HCT116 (cell line): ENCODE results near the gene PPTC7. TPM values are rescaled to one million over a fixed set of nuclear protein-coding genes. Genes with fewer than 3 reads are reported as not detected.

Experiments
- ATAC-seq: fragments of 200-7000 bp; cut with Tn5 transposase; 2 replicates; pipeline ENCODE4 v1.9.1; 2020; ENCODE audit warnings: mild to moderate bottlenecking, moderate library complexity
- BruUV-seq: library from RNA; stranded (reverse); fragments of 400-500 nt; replicated peaks from 2 replicates; lab custom pipeline; 2021; lab: Mats Ljungman, UMichigan
- CTCF ChIA-PET: fragments of 300-600 bp; sonication (Branson Sonifier 250); formaldehyde crosslinking; loops from one replicate; lab custom pipeline; 2021; ENCODE audit warnings: antibody characterized with exemption; lab: Charles Lee
- POLR2A ChIA-PET: fragments of 300-600, 350-600 bp; sonication (Branson Sonifier 250); formaldehyde crosslinking; loops from one replicate; lab custom pipeline; 2021; ENCODE audit warnings: antibody characterized with exemption; lab: Charles Lee
- RAD21 ChIA-PET, 2 experiments: fragments of 300-600 bp; sonication (Branson Sonifier 250); formaldehyde crosslinking; loops; one replicate each; lab custom pipeline; 2023; ENCODE audit warnings: low total read pairs in 2 of 2; ENCODE audit not compliant: uncharacterized antibody in 2 of 2, unreplicated experiment in 2 of 2, low non-redundant PET in 1 of 2; lab: Charles Lee
- DNase-seq: peaks from one replicate; pipeline ENCODE4 v3.0.0-alpha.2; 2010; ENCODE audit warnings: low read depth, low spot score
- H2AFZ ChIP-seq: fragments of 200-600 bp; shearing (Covaris generic), sonication (generic); 2 replicates; pipeline ENCODE4 v1.6.1; 2017; ENCODE audit warnings: low read depth, mixed run types, mixed read lengths, antibody characterized with exemption, low read length; ENCODE audit not compliant: poor library complexity, severe bottlenecking
- H3K27ac ChIP-seq: 2 replicates; pipeline ENCODE4 v1.5.1; 2012; ENCODE audit warnings: low read depth, low read length
- H3K27me3 ChIP-seq: fragments of 200-600 bp; sonication (generic); 2 replicates; pipeline ENCODE4 v1.6.1; 2016; ENCODE audit warnings: mixed run types, low read length, mixed read lengths; ENCODE audit not compliant: insufficient read depth
- H3K36me3 ChIP-seq, 2 experiments: fragments of 200-500 bp in 1 of 2; fragments of 200-600 bp in 1 of 2; sonication (Bioruptor generic) in 1 of 2; sonication (generic) in 1 of 2; 2 replicates each; pipeline versions ENCODE4 v1.5.1 to v1.6.1; 2014 to 2016; ENCODE audit warnings: low read length in 2 of 2, inconsistent platforms in 1 of 2, mixed read lengths in 1 of 2, mixed run types in 1 of 2; ENCODE audit not compliant: insufficient read depth in 2 of 2, control insufficient read depth in 1 of 2
- H3K4me1 ChIP-seq, 2 experiments: fragments of 200-600 bp in 1 of 2; sonication (generic) in 1 of 2; 2 replicates each; pipeline versions ENCODE4 v1.5.1 to v1.6.1; 2012 to 2017; ENCODE audit warnings: low read length in 2 of 2, inconsistent platforms in 1 of 2, mild to moderate bottlenecking in 1 of 2, mixed read lengths in 1 of 2, mixed run types in 1 of 2, moderate library complexity in 1 of 2; ENCODE audit not compliant: insufficient read depth in 2 of 2, control insufficient read depth in 1 of 2
- H3K4me2 ChIP-seq: fragments of 200-600 bp; sonication (generic); 2 replicates; pipeline ENCODE4 v1.6.1; 2017; ENCODE audit warnings: mixed run types, low read length, mixed read lengths
- H3K4me3 ChIP-seq, 2 experiments: fragments of 200-600 bp in 1 of 2; sonication (generic) in 1 of 2; replicated peaks in 1 of 2; 2 replicates each; pipeline ENCODE4 v1.5.1; 2011 to 2016; ENCODE audit warnings: low read length in 2 of 2, control low read depth in 1 of 2, low read depth in 1 of 2, mild to moderate bottlenecking in 1 of 2, mixed read lengths in 1 of 2, mixed run types in 1 of 2
- H3K79me2 ChIP-seq: fragments of 200-600 bp; sonication (generic); 2 replicates; pipeline ENCODE4 v1.6.1; 2017; ENCODE audit warnings: mild to moderate bottlenecking, mixed run types, low read length, moderate library complexity, mixed read lengths; ENCODE audit not compliant: insufficient read depth
- H3K9ac ChIP-seq: fragments of 200-600 bp; sonication (generic); 2 replicates; pipeline ENCODE4 v1.6.1; 2016; ENCODE audit warnings: low read length, mixed read lengths
- H3K9me2 ChIP-seq: fragments of 200-600 bp; sonication (generic), shearing (Covaris generic); 2 replicates; pipeline ENCODE4 v1.6.1; 2017; ENCODE audit warnings: mixed run types, mild to moderate bottlenecking, moderate library complexity; ENCODE audit not compliant: insufficient read depth
- H3K9me3 ChIP-seq, 2 experiments: fragments of 200-500 bp in 1 of 2; fragments of 200-600 bp in 1 of 2; sonication (Bioruptor generic) in 1 of 2; sonication (generic) in 1 of 2; 2 replicates each; pipeline ENCODE4 v1.6.1; 2014 to 2017; ENCODE audit warnings: low read length in 2 of 2, mixed read lengths in 2 of 2, inconsistent platforms in 1 of 2, low read depth in 1 of 2, mild to moderate bottlenecking in 1 of 2, mixed run types in 1 of 2, moderate library complexity in 1 of 2; ENCODE audit not compliant: control insufficient read depth in 1 of 2, insufficient read depth in 1 of 2
- H4K20me1 ChIP-seq: fragments of 200-600 bp; sonication (generic), shearing (Covaris generic); 2 replicates; pipeline ENCODE4 v1.6.1; 2017; ENCODE audit warnings: mixed run types, mild to moderate bottlenecking, moderate library complexity; ENCODE audit not compliant: insufficient read depth
- CEBPB ChIP-seq: IDR thresholded peaks from 2 replicates; pipeline ENCODE4 v1.6.1; 2012; ENCODE audit warnings: low read depth
- EGR1 ChIP-seq: IDR thresholded peaks from 2 replicates; pipeline ENCODE4 v1.6.1; 2012; ENCODE audit warnings: low read depth
- ELF1 ChIP-seq: IDR thresholded peaks from 2 replicates; pipeline ENCODE4 v1.6.1; 2012; ENCODE audit warnings: low read depth, borderline replicate concordance
- EZH2 ChIP-seq: fragments of 200-600 bp; sonication (generic); IDR thresholded peaks from 2 replicates; pipeline ENCODE4 v1.6.1; 2017; ENCODE audit warnings: antibody characterized with exemption, mixed run types
- FOSL1 ChIP-seq: IDR thresholded peaks from 2 replicates; pipeline ENCODE4 v1.6.1; 2012; ENCODE audit warnings: low read depth
- POLR2A ChIP-seq: IDR thresholded peaks from 2 replicates; pipeline ENCODE4 v1.7.0; 2011; ENCODE audit warnings: borderline replicate concordance; ENCODE audit not compliant: insufficient read depth, insufficient read length; ENCODE audit errors: extremely low read depth
- RAD21 ChIP-seq: IDR thresholded peaks from 2 replicates; pipeline ENCODE4 v1.6.1; 2012; ENCODE audit warnings: low read depth, mild to moderate bottlenecking
- REST ChIP-seq: IDR thresholded peaks from 2 replicates; pipeline ENCODE4 v1.6.1; 2012; ENCODE audit warnings: low read depth
- SIN3A ChIP-seq: IDR thresholded peaks from 2 replicates; pipeline ENCODE4 v1.6.1; 2012; ENCODE audit warnings: low read depth
- YY1 ChIP-seq: IDR thresholded peaks from 2 replicates; pipeline ENCODE4 v1.6.1; 2011; ENCODE audit warnings: low read length, low read depth, moderate library complexity, mild to moderate bottlenecking; ENCODE audit not compliant: insufficient replicate concordance; ENCODE audit errors: extremely low read depth
- intact Hi-C: fragments of 100-400 bp; cut with micrococcal nuclease; formaldehyde crosslinking; loops from 2 replicates; pipeline ENCODE4 v1.10.0; 2022
- total RNA-seq: library from RNA; stranded (reverse); gene quantifications from one replicate; pipeline ENCODE4 v1.2.1, GENCODE V29; 2021; ENCODE audit not compliant: unreplicated experiment
- TF ChIP-seq, protein P1 (sequence below), 3 experiments: fragments of 200-600 bp in 1 of 3; sonication (generic) in 1 of 3; IDR thresholded peaks in 2 of 3; conservative IDR thresholded peaks in 1 of 3; 2 replicates each; pipeline ENCODE4 v1.5.1; 2012 to 2017; ENCODE audit warnings: low read depth in 2 of 3, low read length in 2 of 3, antibody characterized with exemption in 1 of 3, borderline replicate concordance in 1 of 3, control low read depth in 1 of 3, mild to moderate bottlenecking in 1 of 3, mixed read lengths in 1 of 3, mixed run types in 1 of 3, moderate library complexity in 1 of 3; ENCODE audit not compliant: insufficient read depth in 1 of 3

Gene PPTC7
- total RNA-seq, 1 experiment from 2014 or later: 25.2 TPM

GRCh38 chr12:110548678-110549077, 34.4 kb downstream of the PPTC7 start:
- Histone ChIP-seq H3K4me2 (no peak overlapping the region), H4K20me1 (no peaks in the 10 kb centered on the region), H3K36me3 (peaks cover 0 to 9% of the 10 kb centered on the region in 2 experiments; a peak in 2 of 4 replicates), H3K4me1 (peaks cover 0 to 6% of the 10 kb centered on the region in 2 experiments; a peak in 1 of 4 replicates), H2AFZ (no peak overlapping the region), H3K9me2 (no peaks in the 10 kb centered on the region), H3K9me3 (no peaks in the 10 kb centered on the region), H3K27ac (no peak overlapping the region), H3K27me3 (no peaks in the 10 kb centered on the region), H3K9ac (no peak overlapping the region), H3K79me2 (peaks cover 79% of the 10 kb centered on the region), H3K4me3 (no peak overlapping the region)
- CTCF ChIA-PET: interaction anchor here (0.6 kb wide), 1 partner anchor 64 kb away, joined by 4 read pairs; no protein-coding TSS in a partner anchor
- no peak for ATAC-seq
- POLR2A ChIA-PET: no interaction called here
- no peak for DNase-seq
- TF ChIP-seq ELF1 (no peak), POLR2A (no peak), YY1 (no peak), EZH2 (no peak), SIN3A (no peak), FOSL1 (no peak), RAD21 (no peak), REST (no peak), EGR1 (no peak), CEBPB (no peak)
- TF ChIP-seq, protein P1, sequence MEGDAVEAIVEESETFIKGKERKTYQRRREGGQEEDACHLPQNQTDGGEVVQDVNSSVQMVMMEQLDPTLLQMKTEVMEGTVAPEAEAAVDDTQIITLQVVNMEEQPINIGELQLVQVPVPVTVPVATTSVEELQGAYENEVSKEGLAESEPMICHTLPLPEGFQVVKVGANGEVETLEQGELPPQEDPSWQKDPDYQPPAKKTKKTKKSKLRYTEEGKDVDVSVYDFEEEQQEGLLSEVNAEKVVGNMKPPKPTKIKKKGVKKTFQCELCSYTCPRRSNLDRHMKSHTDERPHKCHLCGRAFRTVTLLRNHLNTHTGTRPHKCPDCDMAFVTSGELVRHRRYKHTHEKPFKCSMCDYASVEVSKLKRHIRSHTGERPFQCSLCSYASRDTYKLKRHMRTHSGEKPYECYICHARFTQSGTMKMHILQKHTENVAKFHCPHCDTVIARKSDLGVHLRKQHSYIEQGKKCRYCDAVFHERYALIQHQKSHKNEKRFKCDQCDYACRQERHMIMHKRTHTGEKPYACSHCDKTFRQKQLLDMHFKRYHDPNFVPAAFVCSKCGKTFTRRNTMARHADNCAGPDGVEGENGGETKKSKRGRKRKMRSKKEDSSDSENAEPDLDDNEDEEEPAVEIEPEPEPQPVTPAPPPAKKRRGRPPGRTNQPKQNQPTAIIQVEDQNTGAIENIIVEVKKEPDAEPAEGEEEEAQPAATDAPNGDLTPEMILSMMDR (IDR thresholded peaks at IDR 0.05 in 2 of 3, conservative IDR thresholded peaks at IDR 0.05 in 1 of 3; ENCODE audit: borderline replicate concordance in 1 of 3, insufficient read depth in 1 of 3, low read depth in 2 of 3, low read length in 2 of 3): no peak
- intact Hi-C loops: no loop called here
- no TSS peak for BruUV-seq
- RAD21 ChIA-PET: no interaction called here
